ENCODE measurements around the gene ZNF628.
A peak's percentile ranks its signal among the peaks of the same experiment; 100 is the strongest.

Gene ZNF628

DNA sequence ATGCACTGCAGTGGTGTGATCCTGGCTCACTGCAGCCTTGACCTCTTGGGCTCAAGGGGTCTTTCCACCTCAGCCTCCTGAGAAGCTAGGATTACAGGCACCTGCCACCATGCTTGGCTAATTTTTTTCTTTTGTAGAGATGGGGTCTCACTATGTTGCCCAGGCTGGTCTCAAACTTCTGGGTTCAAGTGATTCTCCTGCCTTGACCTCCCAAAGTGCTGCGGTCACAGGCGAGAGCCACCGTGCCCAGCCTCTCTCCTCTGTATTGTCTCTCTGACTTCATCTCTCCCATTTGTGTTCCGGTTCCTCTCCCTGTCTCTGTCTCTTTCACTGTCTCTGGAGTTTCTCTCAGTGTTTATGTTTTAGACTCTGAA is 10.2 kb upstream of the ZNF628 start:
- no peak for DNase-seq

DNA sequence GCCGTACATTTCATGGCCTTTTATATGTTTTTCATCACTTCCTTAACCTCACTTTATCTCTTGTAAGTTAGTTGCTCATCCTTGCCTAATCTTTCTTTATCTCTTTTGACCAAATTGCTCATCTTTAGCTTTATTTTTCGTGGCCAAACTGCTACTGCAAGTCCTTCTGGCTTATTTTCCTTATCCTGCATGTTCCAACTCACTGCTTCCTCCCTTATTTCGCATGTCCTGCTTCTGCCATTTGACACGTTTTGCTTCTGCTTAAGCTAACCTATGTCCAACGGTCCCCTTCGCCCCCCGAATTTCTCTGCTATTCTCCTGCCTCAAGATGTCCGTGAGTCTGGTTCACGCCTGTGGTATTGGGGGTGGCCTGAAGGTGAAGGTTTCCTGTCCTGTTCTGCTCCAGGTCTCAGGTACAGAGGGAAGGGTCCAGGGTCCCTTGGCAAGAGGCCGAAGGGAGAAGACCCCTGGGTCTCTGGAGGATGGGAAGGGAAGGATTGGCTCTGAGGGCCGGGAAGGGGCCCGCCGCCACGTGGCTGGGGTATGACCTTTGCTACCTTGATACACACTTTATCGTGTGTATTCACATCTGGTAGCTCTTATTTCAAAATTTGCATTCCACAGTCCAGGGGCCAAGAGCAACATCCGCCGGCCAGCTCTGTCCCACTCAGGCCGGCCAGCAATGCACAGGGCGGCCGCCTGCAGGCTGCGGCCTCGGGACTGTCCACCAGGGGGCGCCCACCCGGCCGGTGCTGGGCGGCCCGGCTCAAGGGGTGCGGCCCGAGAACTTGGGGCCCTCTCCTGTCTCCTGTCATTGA is 9.0 kb upstream of the ZNF628 start:
- DNase-seq: peak; percentile 89

- DNase-seq: no peak
These were observed 8.4 kb upstream of the ZNF628 start for GRCh38 chr19:55468054-55468393.

- DNase-seq: no peak
These were observed 5.2 kb upstream of the ZNF628 start for GRCh38 chr19:55471266-55471665.

- DNase-seq: no peak
These were observed 4.0 kb upstream of the ZNF628 start for GRCh38 chr19:55472463-55472862.

DNA sequence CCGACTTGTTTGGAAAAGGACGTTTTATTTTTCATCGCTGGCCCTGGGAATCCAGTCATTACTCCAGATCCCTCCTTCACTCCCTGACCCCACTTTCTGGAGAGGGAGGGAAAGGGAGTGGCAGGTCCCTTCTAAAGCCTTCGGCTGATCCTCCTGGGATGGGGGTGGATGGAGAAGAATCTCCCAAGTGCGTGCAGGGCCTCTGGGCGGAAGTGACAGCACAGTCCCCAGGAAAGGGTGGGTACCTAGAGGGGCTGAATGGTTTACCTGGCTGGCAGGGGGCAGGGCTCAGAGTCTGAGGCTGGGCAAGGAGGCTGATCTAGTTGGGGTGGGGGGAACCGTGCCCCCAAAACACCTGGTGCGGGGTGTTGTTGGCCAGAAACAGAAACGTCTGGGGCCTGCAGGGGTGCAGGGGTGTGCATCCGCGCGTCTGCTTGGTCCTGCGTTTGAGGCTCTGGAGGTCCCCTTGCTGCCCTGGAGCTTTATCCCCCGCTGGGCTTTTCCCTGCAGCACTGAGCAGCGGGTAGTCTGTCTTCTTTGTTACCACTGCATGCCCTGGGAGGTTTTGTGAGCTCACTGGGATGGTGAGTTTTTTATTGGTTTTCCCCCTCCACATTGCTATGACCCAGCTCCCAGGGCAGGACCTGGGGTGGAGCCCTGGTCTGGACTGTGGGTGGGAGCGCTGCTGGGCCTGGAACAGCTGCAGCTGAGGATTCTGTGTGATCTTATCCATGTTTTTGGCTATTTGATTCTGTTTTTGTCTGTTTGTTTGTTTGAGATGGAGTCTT is 3.0 kb upstream of the ZNF628 start:
- peak; percentile 24 for DNase-seq

- no peak for DNase-seq
These were observed 1.9 kb upstream of the ZNF628 start for GRCh38 chr19:55474269-55475265.

DNA sequence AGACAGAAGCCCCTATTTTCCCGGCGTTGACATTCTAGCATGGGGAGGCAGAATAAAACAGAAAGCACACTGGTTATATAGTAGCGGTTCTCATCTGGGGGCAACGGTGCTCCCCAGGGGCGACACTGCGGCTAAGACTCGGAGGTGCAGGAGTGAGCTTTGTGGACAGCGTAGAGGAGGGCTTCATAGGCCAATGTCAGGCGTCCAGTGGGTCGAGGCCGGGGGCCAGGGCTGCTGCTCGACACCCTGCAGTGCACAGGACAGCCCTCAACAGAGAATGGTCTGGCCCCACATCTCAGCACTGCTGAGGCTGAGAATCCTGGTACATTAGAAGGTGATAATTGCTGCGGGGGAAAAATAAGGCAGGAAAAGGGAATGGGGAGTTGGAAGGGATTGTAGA is 1.5 kb downstream of the ZNF628 start:
- DNase-seq: no peak

DNA sequence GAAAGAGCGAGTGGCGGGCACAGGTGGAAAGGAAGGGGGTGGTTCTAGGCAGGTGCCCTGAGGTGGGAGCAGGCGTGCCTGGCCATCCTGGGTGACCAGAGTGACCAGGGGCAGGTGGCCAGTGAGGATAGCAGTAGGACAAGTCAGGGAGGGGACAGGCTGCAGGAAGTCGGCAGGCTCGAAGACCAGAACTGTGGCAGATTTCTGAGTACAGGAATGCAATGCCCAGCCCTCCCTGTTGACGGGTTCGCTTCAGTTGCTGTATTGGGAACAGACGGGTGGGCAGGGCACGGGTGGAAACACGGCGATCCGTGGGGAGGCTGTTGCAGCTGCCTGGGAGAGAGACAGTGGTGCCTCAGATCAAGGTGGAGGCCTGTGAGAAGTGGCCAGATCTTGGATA is 1.9 kb downstream of the ZNF628 start:
- no peak for DNase-seq

GRCh38 chr19:55479045-55479444 is 2.6 kb downstream of the ZNF628 start:
- DNase-seq: no peak

DNA sequence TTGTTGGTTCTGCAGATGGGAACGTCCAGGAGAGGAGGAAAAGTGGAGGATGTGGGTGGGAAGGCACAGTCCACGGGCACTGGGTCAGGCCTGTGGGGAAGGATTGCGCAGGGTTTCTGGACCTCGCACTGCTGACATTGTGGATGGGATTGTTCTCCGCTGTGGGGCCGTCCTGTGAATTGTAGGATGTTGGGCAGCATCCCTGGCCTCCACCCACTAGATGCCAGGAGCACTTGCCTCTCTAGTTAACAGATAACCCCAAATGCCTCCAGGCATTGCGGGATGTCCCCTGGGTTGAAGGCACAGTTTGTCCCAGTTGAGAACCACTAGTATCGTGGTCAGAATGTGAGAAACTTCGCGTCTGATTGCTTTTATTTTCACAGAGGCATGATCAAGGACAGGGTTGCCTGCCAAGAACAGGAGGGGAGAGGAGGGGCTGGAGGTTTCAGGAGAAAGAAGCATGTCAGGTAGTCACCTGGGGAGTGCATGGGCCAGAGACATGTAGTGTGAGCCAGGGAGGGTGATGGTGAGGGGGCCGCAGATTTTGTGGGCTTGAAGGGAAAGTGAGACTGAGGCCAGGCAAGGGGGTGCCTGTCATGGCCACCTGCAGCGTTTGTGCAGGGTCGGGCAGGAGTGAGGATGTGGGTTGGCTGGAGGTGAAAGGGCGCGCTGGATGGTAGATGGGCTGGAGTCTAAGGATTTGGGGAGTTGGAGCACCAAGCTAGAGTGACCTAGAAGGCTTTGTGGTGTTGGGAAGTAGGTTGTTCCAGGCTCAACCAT is 3.2 kb downstream of the ZNF628 start:
- no peak for DNase-seq

DNA sequence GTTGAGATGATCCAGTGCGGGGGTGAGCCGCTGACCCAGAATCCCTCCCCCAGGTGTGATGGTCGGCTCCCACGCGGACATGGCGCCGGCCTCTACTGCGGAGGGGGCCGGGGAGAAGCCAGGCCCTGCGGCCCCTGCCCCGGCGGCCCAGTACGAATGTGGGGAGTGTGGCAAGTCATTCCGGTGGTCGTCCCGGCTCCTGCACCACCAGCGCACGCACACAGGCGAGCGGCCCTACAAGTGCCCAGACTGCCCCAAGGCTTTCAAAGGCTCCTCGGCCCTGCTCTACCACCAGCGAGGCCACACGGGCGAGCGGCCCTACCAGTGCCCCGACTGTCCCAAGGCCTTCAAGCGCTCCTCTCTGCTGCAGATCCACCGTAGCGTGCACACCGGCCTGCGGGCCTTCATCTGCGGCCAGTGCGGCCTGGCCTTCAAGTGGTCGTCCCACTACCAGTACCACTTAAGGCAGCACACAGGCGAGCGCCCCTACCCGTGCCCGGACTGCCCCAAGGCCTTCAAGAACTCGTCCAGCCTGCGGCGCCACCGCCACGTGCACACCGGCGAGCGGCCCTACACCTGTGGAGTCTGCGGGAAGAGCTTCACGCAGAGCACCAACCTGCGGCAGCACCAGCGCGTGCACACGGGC is 4.9 kb downstream of the ZNF628 start:
- no peak for DNase-seq

GRCh38 chr19:55481794-55482155 is 5.4 kb downstream of the ZNF628 start:
- DNase-seq: no peak

- no peak for DNase-seq
These were observed 5.9 kb downstream of the ZNF628 start for GRCh38 chr19:55482156-55482961.

DNA sequence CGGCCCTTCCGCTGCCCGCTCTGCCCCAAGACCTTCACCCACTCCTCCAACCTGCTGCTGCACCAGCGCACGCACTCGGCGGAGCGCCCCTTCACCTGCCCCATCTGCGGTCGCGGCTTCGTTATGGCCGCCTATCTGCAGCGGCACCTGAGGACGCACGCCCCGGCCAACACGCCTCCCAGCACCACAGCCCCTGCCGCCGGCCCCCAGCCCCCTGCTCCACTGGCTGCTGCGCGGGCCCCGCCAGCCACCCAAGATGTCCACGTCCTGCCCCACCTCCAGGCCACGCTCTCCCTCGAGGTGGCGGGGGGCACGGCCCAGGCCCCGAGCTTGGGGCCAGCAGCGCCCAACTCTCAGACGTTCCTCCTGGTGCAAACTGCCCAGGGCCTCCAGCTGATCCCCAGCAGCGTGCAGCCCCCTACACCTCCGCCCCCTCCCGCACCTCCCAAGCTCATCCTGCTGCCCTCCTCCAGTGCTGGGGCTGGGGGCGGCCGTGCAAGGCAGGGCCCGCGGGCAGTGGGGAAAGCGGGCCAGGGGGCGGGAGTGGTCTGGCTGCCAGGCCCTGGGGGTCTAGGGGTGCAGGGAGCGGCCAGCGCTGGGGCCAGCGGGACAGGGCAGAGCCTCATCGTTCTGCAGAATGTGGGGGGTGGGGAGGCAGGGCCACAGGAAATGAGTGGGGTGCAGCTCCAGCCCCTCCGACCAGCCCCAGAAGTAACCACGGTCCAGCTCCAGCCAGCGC is 6.7 kb downstream of the ZNF628 start:
- DNase-seq: no peak

GRCh38 chr19:55483706-55484592 is 7.5 kb downstream of the ZNF628 start:
- DNase-seq: no peak

DNA sequence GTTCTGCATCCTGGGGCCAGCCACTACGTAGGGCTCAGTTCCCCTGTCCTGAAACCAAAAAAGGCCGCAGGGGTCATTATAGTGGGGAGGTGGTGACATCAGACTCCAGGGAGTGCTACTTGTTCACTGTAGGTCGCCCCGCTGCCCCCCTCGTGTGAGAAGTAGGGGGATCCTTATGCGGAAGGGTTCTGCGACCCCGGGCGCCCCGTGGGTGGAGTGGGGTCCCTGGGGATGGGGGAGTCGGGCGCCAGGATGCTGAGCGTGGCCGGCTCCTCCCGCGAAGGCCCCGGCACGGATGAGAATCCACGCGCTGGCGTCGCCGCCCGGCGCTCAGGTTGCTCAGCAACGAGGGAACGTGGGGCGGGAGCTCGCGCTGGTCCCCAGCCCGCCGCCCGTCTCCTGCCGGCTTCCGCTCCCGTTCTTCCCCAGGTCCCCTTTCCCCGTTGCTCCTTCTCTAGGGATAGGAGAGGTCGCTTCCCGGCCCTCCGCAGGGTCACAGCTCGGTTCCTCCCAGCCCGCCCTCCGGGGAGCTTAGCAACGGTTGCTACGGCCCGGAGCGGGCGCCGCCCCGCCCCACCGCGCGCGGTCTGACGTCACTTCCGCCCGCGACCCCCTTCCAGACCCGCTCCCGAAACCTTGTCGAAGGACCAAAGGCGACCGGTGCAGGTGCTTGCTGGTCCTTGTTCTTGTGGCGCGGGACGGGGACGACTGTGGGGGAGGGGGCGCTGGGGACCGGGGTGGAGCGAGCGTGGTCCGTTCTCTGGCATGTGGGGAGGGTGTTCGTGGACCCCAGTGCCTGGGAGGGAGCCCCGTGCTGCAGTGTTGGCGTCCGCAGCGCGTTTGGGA is 8.4 kb downstream of the ZNF628 start, which contains the start of gene NAT14:
Gene NAT14 (plus strand): TSS at position 596 of the 846 bp plus-strand sequence. CDS start 521 bp downstream, outside the sequence.
- peak; percentile 62 for DNase-seq

DNA sequence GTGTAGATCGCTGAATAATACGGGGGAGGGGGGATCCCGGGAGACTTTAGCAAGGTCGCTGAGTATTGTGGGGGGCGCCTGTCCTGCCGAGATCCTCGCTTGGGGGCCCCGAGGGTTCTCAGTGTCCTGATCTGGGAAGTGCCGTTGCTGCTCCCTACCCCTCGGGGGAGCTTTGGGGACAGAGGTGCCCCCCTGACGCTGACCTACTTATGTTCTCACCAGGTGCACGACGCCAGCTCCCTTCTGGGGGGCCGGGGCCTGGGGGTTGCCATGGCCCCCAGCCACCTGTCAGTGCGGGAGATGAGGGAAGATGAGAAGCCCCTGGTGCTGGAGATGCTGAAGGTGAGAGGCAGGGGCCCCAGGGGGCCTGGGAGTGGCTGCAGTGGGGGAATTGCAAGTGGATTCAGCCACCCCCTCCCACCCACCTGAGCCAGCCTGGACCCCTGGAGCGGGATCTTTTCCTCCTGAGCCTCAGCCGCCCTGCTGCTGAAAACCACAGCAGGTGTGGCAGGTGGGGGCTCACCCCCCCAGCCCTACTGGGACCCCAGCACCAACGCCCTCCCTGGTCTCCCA is 9.1 kb downstream of the ZNF628 start:
- no peak for DNase-seq

Measured in hematopoietic multipotent progenitor cell treated with erythropoietin and hydrocortisone succinate and interleukin-3 and kit ligand, for 8 days (in vitro differentiated cells).